ENCODE measurements around the gene HCRT. TPM values are rescaled to one million over a fixed set of nuclear protein-coding genes. Genes with fewer than 3 reads are reported as not detected.

Gene HCRT
- total and polyA plus RNA-seq, 11 donors, result not detected

DNA sequence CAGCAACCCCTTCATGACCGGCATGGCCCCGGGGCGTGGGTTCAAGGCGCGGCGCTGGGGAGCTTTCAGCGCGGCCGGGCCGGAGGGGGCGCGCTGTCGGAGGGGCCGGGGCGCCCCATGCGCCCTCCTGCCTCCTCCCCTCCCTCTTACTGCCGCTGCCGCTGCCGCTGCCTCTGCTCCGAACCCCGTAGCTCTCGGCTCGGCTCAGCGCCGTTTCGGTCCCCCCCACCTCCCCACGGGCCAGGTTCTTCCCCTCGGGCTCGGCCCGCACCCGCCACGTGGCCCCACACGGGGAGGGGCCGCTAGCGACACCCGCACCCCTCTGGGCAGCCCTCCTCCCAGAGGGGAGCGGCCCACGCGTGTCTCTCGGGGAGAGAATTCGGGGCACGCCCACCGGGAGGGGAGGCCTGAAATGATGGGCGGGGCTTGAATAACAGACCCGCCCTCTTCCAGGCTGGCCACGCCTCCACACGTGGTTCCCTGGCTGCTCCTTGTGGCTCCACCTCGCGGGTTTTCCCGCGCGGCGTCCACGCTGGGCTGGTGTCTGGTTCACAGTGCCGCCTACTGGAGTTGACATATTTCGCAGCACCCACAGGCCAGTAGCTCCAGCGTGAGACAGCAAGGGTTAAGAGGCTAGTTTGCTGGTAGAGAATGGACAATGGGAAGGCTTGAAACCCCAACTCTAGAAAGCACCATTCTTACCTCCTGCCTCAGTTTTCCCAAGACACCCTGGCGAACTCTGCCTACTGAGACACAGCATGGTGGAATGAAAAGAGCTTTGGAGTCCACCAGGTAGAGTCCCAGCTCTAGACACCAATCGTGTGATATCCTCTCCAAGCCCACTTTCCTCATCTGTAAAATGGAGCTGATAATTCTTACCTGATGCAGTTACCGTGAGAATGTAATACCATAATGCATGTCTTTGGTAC is 4.1 kb downstream of the HCRT start, which contains the start of gene KCNH4:
Gene KCNH4 (minus strand): TSS at position 221 of the 929 bp plus-strand sequence. CDS start 197 bp downstream, at position 24.
- ATAC-seq (peak; percentile 57 to 78 (median 70)), DNase-seq (peak; percentile 76 to 91 (median 83))
- peak within 1 kb of the TSS in 1 of 12 donors; percentile 24 for H3K27ac ChIP-seq
- intact Hi-C loops (cut with DNase I), result loop anchor here in 6 of 10 donors (2.0 to 10.0 kb wide), 8 partner anchors 59 to 351 kb away; partner anchors contain the start of genes HSPB9 (in 1 of the 6), KAT2A (in 1 of the 6) and STAT5B (in 1 of the 6)
- H3K9me3 ChIP-seq, result no peaks in the 10 kb centered on the region
- peaks cover 0 to 28% (median 14%) of the 10 kb centered on the region in 9 donors for H3K27me3 ChIP-seq
- TF ChIP-seq, protein P1, sequence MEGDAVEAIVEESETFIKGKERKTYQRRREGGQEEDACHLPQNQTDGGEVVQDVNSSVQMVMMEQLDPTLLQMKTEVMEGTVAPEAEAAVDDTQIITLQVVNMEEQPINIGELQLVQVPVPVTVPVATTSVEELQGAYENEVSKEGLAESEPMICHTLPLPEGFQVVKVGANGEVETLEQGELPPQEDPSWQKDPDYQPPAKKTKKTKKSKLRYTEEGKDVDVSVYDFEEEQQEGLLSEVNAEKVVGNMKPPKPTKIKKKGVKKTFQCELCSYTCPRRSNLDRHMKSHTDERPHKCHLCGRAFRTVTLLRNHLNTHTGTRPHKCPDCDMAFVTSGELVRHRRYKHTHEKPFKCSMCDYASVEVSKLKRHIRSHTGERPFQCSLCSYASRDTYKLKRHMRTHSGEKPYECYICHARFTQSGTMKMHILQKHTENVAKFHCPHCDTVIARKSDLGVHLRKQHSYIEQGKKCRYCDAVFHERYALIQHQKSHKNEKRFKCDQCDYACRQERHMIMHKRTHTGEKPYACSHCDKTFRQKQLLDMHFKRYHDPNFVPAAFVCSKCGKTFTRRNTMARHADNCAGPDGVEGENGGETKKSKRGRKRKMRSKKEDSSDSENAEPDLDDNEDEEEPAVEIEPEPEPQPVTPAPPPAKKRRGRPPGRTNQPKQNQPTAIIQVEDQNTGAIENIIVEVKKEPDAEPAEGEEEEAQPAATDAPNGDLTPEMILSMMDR (IDR thresholded peaks at IDR 0.05), result peak; percentile 35 to 64 (median 51)
- TF ChIP-seq POLR2A (IDR thresholded peaks at IDR 0.05), result no peak
- H3K36me3 ChIP-seq, result no peaks in the 10 kb centered on the region
- peaks cover 0 to 42% (median 27%) of the 10 kb centered on the region in 12 donors for H3K4me1 ChIP-seq
- peak within 1 kb of the TSS; percentile 15 to 54 (median 46) for H3K4me3 ChIP-seq
- 4 to 12% (median 6%) methylated on average over 19 to 60 of the region's 60 CpGs for WGBS, 4 donors

DNA sequence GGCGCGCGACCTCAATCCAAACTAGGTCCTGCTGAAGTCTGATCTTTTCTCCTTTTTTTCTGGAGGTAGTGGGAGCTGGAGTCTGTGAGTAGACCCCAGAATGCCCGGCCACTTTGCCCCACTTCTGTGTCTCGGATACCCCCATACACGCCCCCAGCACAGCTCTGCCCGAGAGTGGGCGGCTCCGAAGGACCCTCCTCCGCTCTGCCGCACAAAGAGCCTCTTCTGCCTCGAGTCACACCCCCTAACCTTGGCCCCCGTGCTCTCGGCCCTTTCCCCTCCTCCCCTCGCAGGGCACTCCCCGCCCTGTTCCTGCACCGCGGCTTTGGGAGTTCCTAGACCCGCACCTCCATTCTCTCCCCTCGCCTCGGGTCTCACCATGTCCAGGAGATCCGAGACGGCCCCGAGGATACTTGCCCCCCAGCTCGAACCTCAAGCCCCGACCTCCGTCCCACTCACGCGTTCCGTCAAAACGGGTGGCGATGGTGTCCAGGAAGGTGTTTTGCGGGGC is 4.8 kb downstream of the HCRT start:
- peak overlapping the region; percentile 15 to 54 (median 46) for H3K4me3 ChIP-seq
- TF ChIP-seq POLR2A (IDR thresholded peaks at IDR 0.05), result no peak
- TF ChIP-seq, protein P1 (IDR thresholded peaks at IDR 0.05), result no peak
- intact Hi-C loops (cut with DNase I), result loop anchor here in 6 of 10 donors (2.0 to 10.0 kb wide), 8 partner anchors 58 to 352 kb away; partner anchors contain the start of genes HSPB9 (in 1 of the 6), KAT2A (in 1 of the 6) and STAT5B (in 1 of the 6)
- peaks cover 0 to 42% (median 27%) of the 10 kb centered on the region in 12 donors for H3K4me1 ChIP-seq
- no peaks in the 10 kb centered on the region for H3K36me3 ChIP-seq
- DNase-seq (no peak), ATAC-seq (no peak)
- H3K27ac ChIP-seq, result peak overlapping the region in 1 of 12 donors; percentile 24
- no peaks in the 10 kb centered on the region for H3K9me3 ChIP-seq
- WGBS, 4 donors, result 1 to 3% (median 2%) methylated on average over 33 of the region's 33 CpGs
- peaks cover 0 to 28% (median 14%) of the 10 kb centered on the region in 9 donors for H3K27me3 ChIP-seq

DNA sequence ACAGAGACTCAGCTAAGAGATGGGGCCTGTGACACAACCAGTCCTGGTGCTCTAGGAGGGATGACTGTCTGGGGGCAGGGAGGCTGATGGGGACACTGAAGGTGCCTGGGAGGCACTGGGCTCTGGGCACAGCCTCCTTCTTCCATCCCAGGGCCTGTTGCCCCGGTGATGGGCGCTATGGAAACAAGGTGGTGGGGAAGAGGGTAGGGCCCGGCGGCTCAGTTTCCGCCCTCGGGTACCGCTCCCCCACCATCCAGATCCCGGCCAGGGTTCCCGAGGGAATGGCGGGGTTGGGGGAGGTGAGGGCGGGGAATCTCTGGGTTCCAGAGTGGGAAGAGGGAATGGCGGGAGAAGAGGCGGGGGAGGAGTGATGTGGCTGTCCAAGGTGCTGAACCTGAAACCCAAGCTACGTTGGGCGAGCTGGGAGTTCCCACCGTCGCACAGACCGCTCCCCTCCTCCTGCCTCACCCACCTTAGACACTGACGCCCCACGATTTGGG is 5.3 kb downstream of the HCRT start:
- peak in 2 of 4 donors; percentile 9 to 22 for ATAC-seq
- H3K36me3 ChIP-seq, result no peaks in the 10 kb centered on the region
- intact Hi-C loops (cut with DNase I), result loop anchor here in 6 of 10 donors (2.0 to 10.0 kb wide), 8 partner anchors 58 to 352 kb away; partner anchors contain the start of genes HSPB9 (in 1 of the 6), KAT2A (in 1 of the 6) and STAT5B (in 1 of the 6)
- H3K4me3 ChIP-seq, result peak overlapping the region in 3 of 12 donors; percentile 47 to 52 (median 48)
- H3K27me3 ChIP-seq, result peaks cover 0 to 28% (median 14%) of the 10 kb centered on the region in 9 donors
- H3K9me3 ChIP-seq, result no peaks in the 10 kb centered on the region
- DNase-seq, result peak in 3 of 5 donors; percentile 49 to 68 (median 56)
- H3K27ac ChIP-seq, result no peak overlapping the region
- 9 to 14% (median 13%) methylated on average over 20 of the region's 20 CpGs for WGBS, 4 donors
- peaks cover 0 to 40% (median 27%) of the 10 kb centered on the region in 12 donors for H3K4me1 ChIP-seq
- no peak for TF ChIP-seq POLR2A (IDR thresholded peaks at IDR 0.05)
- TF ChIP-seq, protein P1 (IDR thresholded peaks at IDR 0.05), result no peak
